Measurements from ENCODE around the gene OR1J2. TPM values are rescaled to one million over a fixed set of nuclear protein-coding genes. Genes with fewer than 3 reads are reported as not detected.
"Not testable (repeated sequence)": the region's sequence is repeated elsewhere in the genome, so short reads cannot be mapped to it uniquely, and the experiment has no call there.

OR1J2 gene
- total RNA-seq, 3 donors from 2014 or later = not detected

- Histone ChIP-seq H3K9me3 (no peaks in the 10 kb centered on the region), H3K36me3 (no peaks in the 10 kb centered on the region), H3K27ac (no peak overlapping the region), H3K4me1 (no peaks in the 10 kb centered on the region), H3K4me3 (no peak overlapping the region), H3K27me3 (no peaks in the 10 kb centered on the region)
- DNase-seq (ENCODE audit: low spot score in 2 of 2) = no peak
- intact Hi-C loops (cut with DNase I; ENCODE audit: low total_unique reads) = no loop called here
- TF ChIP-seq POLR2A (IDR thresholded peaks at IDR 0.05) = no peak
- no peak for TF ChIP-seq POLR2AphosphoS5 (IDR thresholded peaks at IDR 0.05)
- TF ChIP-seq, protein P1, sequence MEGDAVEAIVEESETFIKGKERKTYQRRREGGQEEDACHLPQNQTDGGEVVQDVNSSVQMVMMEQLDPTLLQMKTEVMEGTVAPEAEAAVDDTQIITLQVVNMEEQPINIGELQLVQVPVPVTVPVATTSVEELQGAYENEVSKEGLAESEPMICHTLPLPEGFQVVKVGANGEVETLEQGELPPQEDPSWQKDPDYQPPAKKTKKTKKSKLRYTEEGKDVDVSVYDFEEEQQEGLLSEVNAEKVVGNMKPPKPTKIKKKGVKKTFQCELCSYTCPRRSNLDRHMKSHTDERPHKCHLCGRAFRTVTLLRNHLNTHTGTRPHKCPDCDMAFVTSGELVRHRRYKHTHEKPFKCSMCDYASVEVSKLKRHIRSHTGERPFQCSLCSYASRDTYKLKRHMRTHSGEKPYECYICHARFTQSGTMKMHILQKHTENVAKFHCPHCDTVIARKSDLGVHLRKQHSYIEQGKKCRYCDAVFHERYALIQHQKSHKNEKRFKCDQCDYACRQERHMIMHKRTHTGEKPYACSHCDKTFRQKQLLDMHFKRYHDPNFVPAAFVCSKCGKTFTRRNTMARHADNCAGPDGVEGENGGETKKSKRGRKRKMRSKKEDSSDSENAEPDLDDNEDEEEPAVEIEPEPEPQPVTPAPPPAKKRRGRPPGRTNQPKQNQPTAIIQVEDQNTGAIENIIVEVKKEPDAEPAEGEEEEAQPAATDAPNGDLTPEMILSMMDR (IDR thresholded peaks at IDR 0.05) = no peak
These were observed 8.8 kb downstream of the OR1J2 start for GRCh38 chr9:122519376-122519775.

DNA sequence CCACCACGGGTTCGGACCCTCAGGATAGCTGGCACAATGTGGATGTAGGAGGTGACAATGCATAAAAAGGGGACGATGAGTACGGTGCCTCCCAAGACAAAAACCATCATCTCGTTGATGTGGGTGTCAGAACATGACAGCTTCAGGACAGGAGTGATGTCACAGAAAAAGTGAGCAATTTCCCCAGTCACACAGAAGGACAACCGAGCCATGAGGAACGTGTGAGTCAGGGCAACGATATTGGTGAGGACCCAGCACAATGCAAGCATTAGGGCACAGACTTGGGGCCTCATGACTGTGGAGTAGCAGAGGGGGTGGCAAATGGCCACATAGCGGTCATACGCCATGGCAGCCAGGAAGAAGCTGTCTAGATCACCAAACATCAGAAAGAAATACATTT lies 16.0 kb downstream of the OR1J2 start:
- H3K36me3 ChIP-seq = no peaks in the 10 kb centered on the region
- TF ChIP-seq POLR2A (IDR thresholded peaks at IDR 0.05) (no peak), POLR2AphosphoS5 (IDR thresholded peaks at IDR 0.05) (no peak)
- TF ChIP-seq, protein P1 (IDR thresholded peaks at IDR 0.05) = no peak
- H3K27ac ChIP-seq = no peak overlapping the region
- no peak for DNase-seq (ENCODE audit: low spot score in 2 of 2)
- H3K9me3 ChIP-seq = no peaks in the 10 kb centered on the region
- H3K27me3 ChIP-seq = no peaks in the 10 kb centered on the region
- no peak overlapping the region for H3K4me3 ChIP-seq
- no peaks in the 10 kb centered on the region for H3K4me1 ChIP-seq
- intact Hi-C loops (cut with DNase I; ENCODE audit: low total_unique reads) = no loop called here

DNA sequence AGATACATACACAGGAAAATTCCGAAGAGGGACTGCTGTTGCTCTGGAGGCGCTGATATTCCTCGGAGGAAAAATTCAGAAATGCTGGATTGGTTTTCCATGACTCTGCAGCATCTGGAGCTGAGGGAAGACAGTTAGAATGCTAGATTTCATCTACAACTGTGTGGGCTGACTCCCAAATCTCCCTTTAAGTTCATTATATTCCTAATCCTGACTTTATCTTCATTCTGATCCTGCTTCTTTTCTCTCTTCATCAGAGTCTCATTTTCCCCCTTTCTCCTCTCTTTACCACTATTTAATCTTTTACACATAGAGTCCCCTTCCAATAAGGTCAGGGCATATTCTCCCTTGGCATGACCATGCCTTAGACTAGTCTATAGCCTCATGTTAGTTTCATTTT lies 16.6 kb downstream of the OR1J2 start, which contains the start of gene OR1N1:
TSS of gene OR1N1 (minus strand) at position 101 of the 400 bp plus-strand sequence. CDS start at position 101, 0 bp downstream.
- TF ChIP-seq, protein P1 (IDR thresholded peaks at IDR 0.05) = no peak
- no peak for TF ChIP-seq POLR2A (IDR thresholded peaks at IDR 0.05)
- no peak for TF ChIP-seq POLR2AphosphoS5 (IDR thresholded peaks at IDR 0.05)
- H3K36me3 ChIP-seq = no peaks in the 10 kb centered on the region
- no peak within 1 kb of the TSS for H3K27ac ChIP-seq
- H3K9me3 ChIP-seq = no peaks in the 10 kb centered on the region
- intact Hi-C loops (cut with DNase I; ENCODE audit: low total_unique reads) = no loop called here
- H3K4me3 ChIP-seq = no peak within 1 kb of the TSS
- H3K4me1 ChIP-seq = no peaks in the 10 kb centered on the region
- DNase-seq (ENCODE audit: low spot score in 2 of 2) = no peak
- no peaks in the 10 kb centered on the region for H3K27me3 ChIP-seq

DNA sequence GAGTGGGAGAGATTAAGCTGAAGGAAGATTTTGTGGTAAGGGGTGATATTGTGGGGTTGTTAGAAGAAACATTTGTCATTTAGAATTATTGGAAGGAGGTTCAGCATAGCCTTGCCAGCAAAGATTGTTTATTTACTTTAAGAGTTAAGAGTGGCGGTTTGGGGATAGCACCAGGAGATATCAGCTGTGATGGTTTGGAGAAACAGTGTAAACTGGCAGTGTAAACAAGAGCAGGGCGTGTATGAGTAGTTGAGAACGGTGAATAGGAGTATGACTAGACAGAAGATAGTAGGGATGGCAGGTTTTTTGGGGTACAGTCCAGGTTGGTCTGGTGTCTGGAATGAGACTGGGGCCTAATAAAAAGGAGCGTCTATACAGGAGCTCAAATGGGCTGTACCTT lies 20.6 kb downstream of the OR1J2 start:
- intact Hi-C loops (cut with DNase I; ENCODE audit: low total_unique reads) = loop anchor here (10.0 kb wide), 1 partner anchor 1084 kb away; no protein-coding TSS in a partner anchor
- DNase-seq (ENCODE audit: low spot score in 2 of 2); H3K4me3 ChIP-seq; H3K27ac ChIP-seq; H3K4me1 ChIP-seq; H3K27me3 ChIP-seq; H3K36me3 ChIP-seq; H3K9me3 ChIP-seq: not testable (repeated sequence)

DNA sequence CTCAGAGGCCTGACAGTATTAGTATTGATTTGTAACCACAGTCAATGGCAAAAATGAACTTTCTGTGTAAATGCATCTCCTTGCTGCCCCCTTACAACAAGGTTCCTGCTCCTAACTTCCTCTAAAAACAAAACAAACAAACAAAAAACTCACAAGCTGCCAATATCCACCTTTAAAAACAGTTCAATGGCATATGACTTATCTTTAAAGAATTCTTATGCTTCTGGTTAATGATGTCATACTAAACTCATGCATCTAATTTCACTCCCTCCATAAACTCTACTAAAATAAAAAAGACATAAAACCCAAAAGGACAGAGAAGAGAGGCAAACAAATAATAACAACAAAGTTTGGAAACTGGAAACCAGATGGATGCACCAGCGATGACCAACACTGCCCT lies 25.5 kb downstream of the OR1J2 start:
- no peaks in the 10 kb centered on the region for H3K27me3 ChIP-seq
- no peak overlapping the region for H3K27ac ChIP-seq
- TF ChIP-seq POLR2AphosphoS5 (IDR thresholded peaks at IDR 0.05) = no peak
- no peak for TF ChIP-seq POLR2A (IDR thresholded peaks at IDR 0.05)
- TF ChIP-seq, protein P1 (IDR thresholded peaks at IDR 0.05) = no peak
- H3K4me3 ChIP-seq = no peak overlapping the region
- no peak for DNase-seq (ENCODE audit: low spot score in 2 of 2)
- H3K36me3 ChIP-seq = no peaks in the 10 kb centered on the region
- H3K4me1 ChIP-seq = no peaks in the 10 kb centered on the region
- intact Hi-C loops (cut with DNase I; ENCODE audit: low total_unique reads) = loop anchor here (10.0 kb wide), 1 partner anchor 1079 kb away; no protein-coding TSS in a partner anchor
- peaks cover 6% of the 10 kb centered on the region in 2 donors for H3K9me3 ChIP-seq

DNA sequence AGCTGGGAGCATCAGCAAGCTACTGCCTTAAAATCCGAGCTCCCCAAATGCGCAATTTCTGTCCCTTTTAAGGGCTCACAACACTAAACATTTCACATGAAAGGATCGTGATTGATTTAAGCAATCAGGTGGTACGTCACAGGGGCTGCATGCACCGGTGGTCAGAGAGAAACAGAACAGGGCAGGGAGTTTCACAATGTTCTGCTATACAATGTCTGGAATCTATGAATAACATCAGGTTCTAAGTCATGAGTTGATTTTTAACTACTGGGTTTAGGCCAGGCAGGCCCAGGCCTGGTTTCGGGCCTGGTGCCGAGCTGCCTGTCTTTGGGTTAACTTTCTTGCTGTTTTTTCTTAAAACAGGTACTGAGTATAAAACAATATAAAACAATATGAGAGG lies 26.5 kb downstream of the OR1J2 start:
- H3K4me3 ChIP-seq; H3K36me3 ChIP-seq; DNase-seq (ENCODE audit: low spot score in 2 of 2); H3K27ac ChIP-seq; H3K27me3 ChIP-seq; H3K9me3 ChIP-seq; H3K4me1 ChIP-seq: not testable (repeated sequence)
- intact Hi-C loops (cut with DNase I; ENCODE audit: low total_unique reads) = loop anchor here (10.0 kb wide), 1 partner anchor 1078 kb away; no protein-coding TSS in a partner anchor
